HEK293T (cell line): ENCODE measurements around the gene SCN8A.

Source experiments
- ARNT ChIP-seq: fragments of 450-650 bp; IDR thresholded peaks from 2 replicates; pipeline ENCODE4 v1.6.1; 2017; ENCODE audit warnings: mild to moderate bottlenecking
- CTBP1 ChIP-seq: fragments of 450-650 bp; IDR thresholded peaks from 2 replicates; pipeline ENCODE4 v1.6.1; 2016; ENCODE audit warnings: borderline replicate concordance
- ELF4 ChIP-seq: fragments of 450-650 bp; IDR thresholded peaks from 2 replicates; pipeline ENCODE4 v1.6.1; 2017; ENCODE audit warnings: antibody characterized with exemption
- L3MBTL2 ChIP-seq: fragments of 450-650 bp; conservative IDR thresholded peaks from 2 replicates; pipeline ENCODE4 v1.6.1; 2016; ENCODE audit warnings: mild to moderate bottlenecking
- LEF1 ChIP-seq: fragments of 450-650 bp; IDR thresholded peaks from 2 replicates; pipeline ENCODE4 v1.6.1; 2017; ENCODE audit warnings: mild to moderate bottlenecking, borderline replicate concordance
- TARDBP ChIP-seq: fragments of 450-650 bp; IDR thresholded peaks from 2 replicates; pipeline ENCODE4 v1.6.1; 2016
- ZNF384 ChIP-seq: fragments of 450-650 bp; IDR thresholded peaks from 2 replicates; pipeline ENCODE4 v1.6.1; 2016
- TF ChIP-seq, protein P1 (sequence below): fragments of 450-650 bp; IDR thresholded peaks from 2 replicates; pipeline ENCODE4 v1.6.1; 2016

- TF ChIP-seq TARDBP: no peak
- no peak for TF ChIP-seq CTBP1
- no peak for TF ChIP-seq ELF4
- no peak for TF ChIP-seq L3MBTL2
- TF ChIP-seq ZNF384: no peak
- TF ChIP-seq, protein P1, sequence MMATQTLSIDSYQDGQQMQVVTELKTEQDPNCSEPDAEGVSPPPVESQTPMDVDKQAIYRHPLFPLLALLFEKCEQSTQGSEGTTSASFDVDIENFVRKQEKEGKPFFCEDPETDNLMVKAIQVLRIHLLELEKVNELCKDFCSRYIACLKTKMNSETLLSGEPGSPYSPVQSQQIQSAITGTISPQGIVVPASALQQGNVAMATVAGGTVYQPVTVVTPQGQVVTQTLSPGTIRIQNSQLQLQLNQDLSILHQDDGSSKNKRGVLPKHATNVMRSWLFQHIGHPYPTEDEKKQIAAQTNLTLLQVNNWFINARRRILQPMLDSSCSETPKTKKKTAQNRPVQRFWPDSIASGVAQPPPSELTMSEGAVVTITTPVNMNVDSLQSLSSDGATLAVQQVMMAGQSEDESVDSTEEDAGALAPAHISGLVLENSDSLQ: no peak
- no peak for TF ChIP-seq ARNT
- TF ChIP-seq LEF1: no peak
Measured at GRCh38 chr12:51663390-51663789, 72.4 kb downstream of the SCN8A start.
